Mesenchymal stem cell (in vitro differentiated cells and primary cell): ENCODE measurements around the gene AFDN.

Source experiments
- DNase-seq: peaks from one replicate; pipeline ENCODE4 v3.0.0-alpha.2; 2013
- H2AFZ ChIP-seq: one replicate; pipeline ENCODE4 v1.6.1; 2013; ENCODE audit warnings: low read depth, mild to moderate bottlenecking, control low read depth, inconsistent platforms, low read length, moderate library complexity
- H2AK5ac ChIP-seq: 2 replicates; pipeline ENCODE4 v1.6.1; 2013; ENCODE audit warnings: low read length, moderate library complexity, mild to moderate bottlenecking, inconsistent platforms; ENCODE audit not compliant: severe bottlenecking
- H2BK120ac ChIP-seq: one replicate; pipeline ENCODE4 v1.6.1; 2013; ENCODE audit warnings: low read depth, mild to moderate bottlenecking, inconsistent platforms, low read length, moderate library complexity
- H2BK12ac ChIP-seq, 2 experiments: one replicate each; pipeline ENCODE4 v1.6.1; 2013; ENCODE audit warnings: inconsistent platforms in 2 of 2, low read length in 2 of 2, mild to moderate bottlenecking in 2 of 2, moderate library complexity in 2 of 2, control low read depth in 1 of 2
- H2BK15ac ChIP-seq: one replicate; pipeline ENCODE4 v1.6.1; 2013; ENCODE audit warnings: mild to moderate bottlenecking, low read depth, inconsistent platforms; ENCODE audit not compliant: poor library complexity, severe bottlenecking
- H2BK5ac ChIP-seq: 2 replicates; pipeline ENCODE4 v1.6.1; 2013; ENCODE audit warnings: low read depth, mild to moderate bottlenecking, low read length, control low read depth, inconsistent platforms; ENCODE audit not compliant: poor library complexity, severe bottlenecking
- H3K14ac ChIP-seq, 2 experiments: one replicate each; pipeline ENCODE4 v1.6.1; 2013; ENCODE audit warnings: inconsistent platforms in 2 of 2, low read length in 2 of 2, control low read depth in 1 of 2, mild to moderate bottlenecking in 1 of 2, moderate library complexity in 1 of 2
- H3K18ac ChIP-seq, 2 experiments: one replicate each; pipeline ENCODE4 v1.6.1; 2013; ENCODE audit warnings: inconsistent platforms in 2 of 2, low read length in 2 of 2, control low read depth in 1 of 2, low read depth in 1 of 2, mild to moderate bottlenecking in 1 of 2
- H3K23ac ChIP-seq, 2 experiments: one replicate each; pipeline ENCODE4 v1.6.1; 2013; ENCODE audit warnings: inconsistent platforms in 2 of 2, low read length in 2 of 2, mild to moderate bottlenecking in 2 of 2, moderate library complexity in 2 of 2, control low read depth in 1 of 2
- H3K27ac ChIP-seq: 2 replicates; pipeline ENCODE4 v1.5.1; 2013; ENCODE audit warnings: mild to moderate bottlenecking, moderate library complexity, low read length, control low read depth, inconsistent platforms; ENCODE audit not compliant: poor library complexity, severe bottlenecking
- H3K27me3 ChIP-seq, 2 experiments: 2 replicates each; pipeline versions ENCODE4 v1.6.1 to v1.7.0; 2013; ENCODE audit warnings: low read length in 2 of 2, mild to moderate bottlenecking in 2 of 2, moderate library complexity in 2 of 2, control low read depth in 1 of 2, inconsistent platforms in 1 of 2; ENCODE audit not compliant: control insufficient read depth in 1 of 2, insufficient read depth in 1 of 2
- H3K36me3 ChIP-seq, 2 experiments: 2 replicates each; pipeline versions ENCODE4 v1.6.1 to v1.7.0; 2013; ENCODE audit warnings: low read length in 2 of 2, control low read depth in 1 of 2, inconsistent platforms in 1 of 2, low read depth in 1 of 2, mild to moderate bottlenecking in 1 of 2; ENCODE audit not compliant: insufficient read depth in 2 of 2, control insufficient read depth in 1 of 2
- H3K4ac ChIP-seq, 2 experiments: one replicate each; pipeline ENCODE4 v1.6.1; 2013; ENCODE audit warnings: inconsistent platforms in 2 of 2, low read length in 2 of 2, mild to moderate bottlenecking in 2 of 2, moderate library complexity in 2 of 2, control low read depth in 1 of 2, low read depth in 1 of 2
- H3K4me1 ChIP-seq: 2 replicates; pipeline ENCODE4 v1.6.1; 2013; ENCODE audit warnings: low read depth, low read length, control low read depth; ENCODE audit not compliant: control insufficient read depth, insufficient read depth
- H3K4me2 ChIP-seq: 2 replicates; pipeline ENCODE4 v1.6.1; 2013; ENCODE audit warnings: low read length, mild to moderate bottlenecking, inconsistent platforms; ENCODE audit not compliant: poor library complexity, severe bottlenecking
- H3K4me3 ChIP-seq, 2 experiments: 2 replicates each; pipeline versions ENCODE4 v1.5.1 to v1.7.0; 2013; ENCODE audit warnings: low read length in 2 of 2, mild to moderate bottlenecking in 2 of 2, control low read depth in 1 of 2, low read depth in 1 of 2; ENCODE audit not compliant: insufficient read depth in 1 of 2
- H3K79me1 ChIP-seq: replicated peaks from 2 replicates; pipeline ENCODE4 v1.6.1; 2013; ENCODE audit warnings: mild to moderate bottlenecking, control low read depth, low read length, inconsistent platforms; ENCODE audit not compliant: poor library complexity, severe bottlenecking
- H3K9ac ChIP-seq: 2 replicates; pipeline ENCODE4 v1.7.0; 2013; ENCODE audit warnings: mild to moderate bottlenecking, low read length, moderate library complexity
- H3K9me3 ChIP-seq: 2 replicates; pipeline ENCODE4 v1.7.0; 2013; ENCODE audit warnings: mild to moderate bottlenecking, low read length; ENCODE audit not compliant: control insufficient read depth
- H4K8ac ChIP-seq: one replicate; pipeline ENCODE4 v1.6.1; 2013; ENCODE audit warnings: inconsistent platforms, mild to moderate bottlenecking, low read length, moderate library complexity
- H4K91ac ChIP-seq: one replicate; pipeline ENCODE4 v1.6.1; 2013; ENCODE audit warnings: mild to moderate bottlenecking, low read length, inconsistent platforms
- WGBS: methylation state at CpG from one replicate; pipeline ENCODE4 v1.1.7; 2013; ENCODE audit warnings: mixed read lengths; 5-methylcytosine and 5-hydroxymethylcytosine counted together

Gene AFDN

GRCh38 chr6:168009331-168009730, 182.6 kb downstream of the AFDN start:
- H3K4me3 ChIP-seq, result no peak overlapping the region
- no peaks in the 10 kb centered on the region for H3K36me3 ChIP-seq
- WGBS, result 91% methylated on average over 3 of the region's 3 CpGs
- DNase-seq, result no peak
- H4K91ac ChIP-seq, result no peak overlapping the region
- no peak overlapping the region for H3K9ac ChIP-seq
- no peak overlapping the region for H3K14ac ChIP-seq
- H3K4ac ChIP-seq, result no peak overlapping the region
- H3K4me2 ChIP-seq, result no peak overlapping the region
- no peak overlapping the region for H2BK15ac ChIP-seq
- H3K18ac ChIP-seq, result no peak overlapping the region
- H2BK120ac ChIP-seq, result no peak overlapping the region
- H3K23ac ChIP-seq, result no peak overlapping the region
- no peak overlapping the region for H2BK12ac ChIP-seq
- no peak overlapping the region for H2AFZ ChIP-seq
- peaks cover 55% of the 10 kb centered on the region for H3K9me3 ChIP-seq
- no peak overlapping the region for H2BK5ac ChIP-seq
- H3K27me3 ChIP-seq, result peaks cover 0 to 16% of the 10 kb centered on the region in 2 experiments
- H2AK5ac ChIP-seq, result no peak overlapping the region
- H4K8ac ChIP-seq, result no peak overlapping the region
- H3K79me1 ChIP-seq, result no peaks in the 10 kb centered on the region
- H3K4me1 ChIP-seq, result peaks cover 3% of the 10 kb centered on the region
- H3K27ac ChIP-seq, result no peak overlapping the region

GRCh38 chr6:168011291-168011690, 184.6 kb downstream of the AFDN start:
- H3K9ac ChIP-seq, result no peak overlapping the region
- no peaks in the 10 kb centered on the region for H3K36me3 ChIP-seq
- no peak overlapping the region for H3K18ac ChIP-seq
- no peak overlapping the region for H2BK120ac ChIP-seq
- H3K14ac ChIP-seq, result no peak overlapping the region
- H2BK15ac ChIP-seq, result no peak overlapping the region
- H4K8ac ChIP-seq, result no peak overlapping the region
- H2AFZ ChIP-seq, result no peak overlapping the region
- no peak overlapping the region for H4K91ac ChIP-seq
- H3K27me3 ChIP-seq, result peaks cover 0 to 9% of the 10 kb centered on the region in 2 experiments
- H3K4me1 ChIP-seq, result peaks cover 3% of the 10 kb centered on the region
- H3K9me3 ChIP-seq, result peaks cover 74% of the 10 kb centered on the region
- no peak overlapping the region for H3K4me3 ChIP-seq
- no peak overlapping the region for H3K23ac ChIP-seq
- DNase-seq, result no peak
- no peak overlapping the region for H3K4ac ChIP-seq
- H2AK5ac ChIP-seq, result no peak overlapping the region
- H2BK5ac ChIP-seq, result no peak overlapping the region
- no CpG with 5 or more reads among the region's 1 CpG for WGBS
- H3K4me2 ChIP-seq, result no peak overlapping the region
- H3K27ac ChIP-seq, result no peak overlapping the region
- no peak overlapping the region for H2BK12ac ChIP-seq
- H3K79me1 ChIP-seq, result no peaks in the 10 kb centered on the region

- Histone ChIP-seq H3K23ac (no peak overlapping the region), H3K18ac (no peak overlapping the region), H4K8ac (no peak overlapping the region), H3K79me1 (no peaks in the 10 kb centered on the region), H3K4me3 (no peak overlapping the region), H3K4ac (no peak overlapping the region), H3K14ac (no peak overlapping the region), H2BK12ac (no peak overlapping the region), H3K36me3 (no peaks in the 10 kb centered on the region), H3K4me1 (no peaks in the 10 kb centered on the region), H3K9ac (no peak overlapping the region), H2AFZ (no peak overlapping the region), H2BK5ac (no peak overlapping the region), H2BK15ac (no peak overlapping the region), H3K4me2 (no peak overlapping the region), H2BK120ac (no peak overlapping the region), H4K91ac (peak overlapping the region; percentile 52), H3K27me3 (peaks cover 0 to 11% of the 10 kb centered on the region in 2 experiments), H2AK5ac (no peak overlapping the region), H3K27ac (no peak overlapping the region), H3K9me3 (peaks cover 76% of the 10 kb centered on the region)
- 90% methylated on average over 13 of the region's 13 CpGs for WGBS
- DNase-seq, result no peak
Observed at GRCh38 chr6:168012431-168013249, 185.9 kb downstream of the AFDN start.

GRCh38 chr6:168013250-168013915, 186.7 kb downstream of the AFDN start:
- Histone ChIP-seq H3K4me1 (no peaks in the 10 kb centered on the region), H3K23ac (no peak overlapping the region), H2BK120ac (no peak overlapping the region), H3K79me1 (no peaks in the 10 kb centered on the region), H2BK5ac (no peak overlapping the region), H3K18ac (no peak overlapping the region), H4K8ac (no peak overlapping the region), H3K9ac (no peak overlapping the region), H3K27ac (no peak overlapping the region), H3K4ac (no peak overlapping the region), H3K36me3 (no peaks in the 10 kb centered on the region), H2AK5ac (no peak overlapping the region), H4K91ac (no peak overlapping the region), H3K4me3 (no peak overlapping the region), H3K27me3 (peaks cover 0 to 13% of the 10 kb centered on the region in 2 experiments), H2BK12ac (peak overlapping the region in 1 of 2 experiments; percentile 22), H2BK15ac (no peak overlapping the region), H3K9me3 (peaks cover 70% of the 10 kb centered on the region), H3K14ac (no peak overlapping the region), H3K4me2 (no peak overlapping the region), H2AFZ (no peak overlapping the region)
- WGBS, result 89% methylated on average over 7 of the region's 7 CpGs
- no peak for DNase-seq
